Fibroblast of the aortic adventitia (primary cell): ENCODE measurements around the gene ACSM4. TPM values are rescaled to one million over a fixed set of nuclear protein-coding genes. Genes with fewer than 3 reads are reported as not detected.

Source experiments
- DNase-seq: peaks from one replicate; pipeline ENCODE4 v3.0.0-alpha.2; 2010; ENCODE audit warnings: low read depth
- H3K4me3 ChIP-seq: 2 replicates; pipeline ENCODE4 v1.5.1; 2011; ENCODE audit warnings: low read depth, mild to moderate bottlenecking, control low read depth, low read length, moderate library complexity
- CTCF ChIP-seq: IDR thresholded peaks from 2 replicates; pipeline ENCODE4 v1.5.1; 2011; ENCODE audit warnings: mild to moderate bottlenecking, low read length, control low read depth, inconsistent platforms; ENCODE audit not compliant: insufficient read depth
- total RNA-seq: library from RNA; depleted of rRNA; stranded (reverse); fragments of >200 nt; gene quantifications from 2 replicates; pipeline ENCODE4 v1.2.3, GENCODE V29; 2012; ENCODE audit warnings: low replicate concordance

The ACSM4 gene
- total RNA-seq, 1 donor: not detected

GRCh38 chr12:7374423-7375144, 70.7 kb downstream of the ACSM4 start:
- DNase-seq: peak; percentile 17
- no peak overlapping the region for H3K4me3 ChIP-seq
- TF ChIP-seq CTCF: peak; percentile 48

GRCh38 chr12:7375145-7375543, 71.3 kb downstream of the ACSM4 start:
- H3K4me3 ChIP-seq: no peak overlapping the region
- no peak for DNase-seq
- TF ChIP-seq CTCF: no peak

- no peak overlapping the region for H3K4me3 ChIP-seq
- peak; percentile 73 for DNase-seq
- no peak for TF ChIP-seq CTCF
These were observed 72.3 kb downstream of the ACSM4 start for GRCh38 chr12:7376196-7376595.

Other genes with a start within 250 kb of the ACSM4 start
- gene C1S, start 243.4 kb upstream of the ACSM4 start, total RNA-seq: 516 and 790 TPM in 2 replicates
- gene C1R, start 211.6 kb upstream of the ACSM4 start, total RNA-seq: 237 and 528 TPM in 2 replicates
- 39.2 and 50.6 TPM in 2 replicates for gene C1RL, start 194.9 kb upstream of the ACSM4 start, total RNA-seq
- not detected in 2 replicates for gene RBP5, start 175.2 kb upstream of the ACSM4 start, total RNA-seq
- 10.9 and 13.6 TPM in 2 replicates for gene CLSTN3, start 173.7 kb upstream of the ACSM4 start, total RNA-seq
- 24.3 and 126 TPM in 2 replicates for gene PEX5, start 114.4 kb upstream of the ACSM4 start, total RNA-seq
- 0.08 and 0.36 TPM in 2 replicates for gene CD163L1, start 140.1 kb downstream of the ACSM4 start, total RNA-seq
- not detected in 2 replicates for gene CD163, start 199.7 kb downstream of the ACSM4 start, total RNA-seq